Activated CD8-positive, alpha-beta memory T cell treated with anti-CD3 and anti-CD28 coated beads for 36 hours (primary cell): ENCODE results near the gene TECR. TPM values are rescaled to one million over a fixed set of nuclear protein-coding genes. Genes with fewer than 3 reads are reported as not detected.

Experiments used
- CTCF ChIA-PET: fragments of 350-600 bp; sonication (Branson Sonifier 250); formaldehyde crosslinking; loops from one replicate; lab custom pipeline; 2021; ENCODE audit warnings: antibody characterized with exemption; lab: Charles Lee
- POLR2A ChIA-PET: fragments of 350-600 bp; sonication (Branson Sonifier 250); formaldehyde crosslinking; loops from one replicate; lab custom pipeline; 2021; ENCODE audit warnings: antibody characterized with exemption; lab: Charles Lee
- total RNA-seq, 2 experiments: library from RNA; stranded (reverse); gene quantifications; one replicate each; pipeline ENCODE4 v1.2.3, GENCODE V29; 2021

Gene TECR
- total RNA-seq, 2 experiments from 2014 or later, result 117 to 122 TPM

DNA sequence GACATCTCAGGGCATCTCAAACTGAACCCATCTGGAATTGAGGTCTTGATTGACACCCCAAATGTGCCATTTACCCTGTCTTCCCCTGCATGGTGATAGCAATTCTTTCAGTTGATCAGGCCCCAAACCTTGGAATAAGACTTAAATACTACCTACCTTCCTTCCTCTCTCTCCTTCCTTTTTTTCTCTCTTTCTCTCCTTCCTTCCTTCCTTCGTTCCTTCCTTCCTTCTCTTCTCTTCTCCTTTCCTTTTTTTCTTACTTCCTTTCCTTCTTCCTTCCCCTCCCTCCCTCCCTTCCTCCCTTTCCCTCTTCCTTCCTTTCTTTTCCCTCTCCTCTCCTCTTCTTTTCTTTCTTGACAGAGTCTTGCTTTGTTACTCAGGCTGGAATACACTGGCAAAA is 26.1 kb upstream of the TECR start:
- ChIA-PET POLR2A (interaction anchor here (0.9 kb wide), 1 partner anchor 8 kb away, joined by 3 read pairs; no protein-coding TSS in a partner anchor), CTCF (interaction anchor here (0.6 to 5.5 kb wide), 5 partner anchors 14 to 1831 kb away, joined by 3 to 45 read pairs (median 5); partner anchors contain the start of gene DNAJB1)

- ChIA-PET POLR2A (interaction anchor here (1.4 kb wide), 1 partner anchor 9 kb away, joined by 7 read pairs; the partner anchor contains the start of gene GIPC1), CTCF (interaction anchor here (1.2 to 5.5 kb wide), 6 partner anchors 8 to 386 kb away, joined by 3 to 45 read pairs (median 16); partner anchors contain the start of genes DNAJB1, GIPC1 and PRKACA)
These were observed 24.8 kb upstream of the TECR start for GRCh38 chr19:14504575-14504974.

GRCh38 chr19:14505488-14506239 is 23.7 kb upstream of the TECR start:
- ChIA-PET POLR2A (interaction anchor here (1.4 kb wide), 1 partner anchor 10 kb away, joined by 7 read pairs; the partner anchor contains the start of gene GIPC1), CTCF (interaction anchor here (0.6 to 5.5 kb wide), 11 partner anchors 9 to 696 kb away, joined by 3 to 45 read pairs (median 5); partner anchors contain the start of genes DNAJB1, GIPC1 and PRKACA)

GRCh38 chr19:14507704-14508542 is 21.5 kb upstream of the TECR start:
- CTCF ChIA-PET, result interaction anchor here (0.6 to 5.5 kb wide), 3 partner anchors 9 to 384 kb away, joined by 4 to 45 read pairs (median 41); partner anchors contain the start of gene DNAJB1
- POLR2A ChIA-PET, result interaction anchor here (0.7 kb wide), 2 partner anchors 12 to 30 kb away, joined by 5 read pairs; no protein-coding TSS in a partner anchor

- CTCF ChIA-PET, result interaction anchor here (0.7 to 1.6 kb wide), 4 partner anchors 13 to 351 kb away, joined by 3 to 4 read pairs (median 4); no protein-coding TSS in a partner anchor
- POLR2A ChIA-PET, result interaction anchor here (0.6 kb wide), 1 partner anchor 9 kb away, joined by 3 read pairs; no protein-coding TSS in a partner anchor
These were observed 18.8 kb upstream of the TECR start for GRCh38 chr19:14510311-14511228.

DNA sequence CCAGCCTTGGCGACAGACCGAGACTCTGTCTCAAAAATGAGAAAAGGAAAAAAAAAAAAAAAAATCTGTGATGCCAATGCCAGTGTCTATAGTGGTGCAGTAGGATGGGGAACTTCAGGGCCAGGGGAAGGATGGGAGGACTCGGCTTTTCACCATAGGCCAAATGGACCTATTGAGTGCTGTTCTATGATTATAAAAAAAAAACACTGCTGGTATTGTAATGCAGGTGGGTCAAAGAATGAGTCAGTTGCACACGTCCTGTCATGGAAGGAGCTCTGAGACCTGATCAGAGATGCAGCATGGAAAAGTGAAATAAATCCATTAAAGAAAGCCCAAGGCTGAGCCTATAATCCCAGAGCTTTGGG is 18.2 kb upstream of the TECR start:
- POLR2A ChIA-PET, result no interaction called here
- CTCF ChIA-PET, result interaction anchor here (1.8 kb wide), 1 partner anchor 13 kb away, joined by 6 read pairs; no protein-coding TSS in a partner anchor

DNA sequence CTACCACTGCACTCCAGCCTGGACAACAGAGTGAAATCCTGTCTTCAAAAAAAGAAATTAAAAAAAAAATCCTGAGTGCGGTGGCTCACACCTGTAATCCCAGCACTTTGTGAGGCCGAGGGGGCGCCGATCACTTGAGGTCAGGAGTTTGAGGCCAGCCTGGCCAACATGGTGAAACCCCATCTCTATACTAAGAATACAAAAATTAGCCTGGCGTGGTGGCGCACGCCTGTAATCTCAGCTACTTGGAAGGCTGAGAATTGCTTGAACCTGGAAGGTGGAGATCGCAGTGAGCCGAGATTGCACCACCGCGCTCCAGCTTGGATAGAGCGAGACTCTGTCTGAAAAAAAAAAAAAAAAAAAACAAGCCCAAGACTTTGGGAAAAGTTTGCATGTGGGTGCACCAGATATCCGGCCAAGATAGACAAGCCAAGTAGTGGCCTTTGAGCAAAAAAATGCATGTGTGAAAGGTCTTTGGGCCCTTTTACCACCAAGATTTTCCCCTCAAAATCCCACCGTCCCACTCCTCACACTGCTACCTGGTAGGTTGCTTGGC is 16.9 kb upstream of the TECR start:
- ChIA-PET CTCF (interaction anchor here (0.6 to 1.8 kb wide), 4 partner anchors 14 to 228 kb away, joined by 3 to 6 read pairs (median 4); no protein-coding TSS in a partner anchor), POLR2A (interaction anchor here (0.7 kb wide), 1 partner anchor 17 kb away, joined by 6 read pairs; no protein-coding TSS in a partner anchor)

DNA sequence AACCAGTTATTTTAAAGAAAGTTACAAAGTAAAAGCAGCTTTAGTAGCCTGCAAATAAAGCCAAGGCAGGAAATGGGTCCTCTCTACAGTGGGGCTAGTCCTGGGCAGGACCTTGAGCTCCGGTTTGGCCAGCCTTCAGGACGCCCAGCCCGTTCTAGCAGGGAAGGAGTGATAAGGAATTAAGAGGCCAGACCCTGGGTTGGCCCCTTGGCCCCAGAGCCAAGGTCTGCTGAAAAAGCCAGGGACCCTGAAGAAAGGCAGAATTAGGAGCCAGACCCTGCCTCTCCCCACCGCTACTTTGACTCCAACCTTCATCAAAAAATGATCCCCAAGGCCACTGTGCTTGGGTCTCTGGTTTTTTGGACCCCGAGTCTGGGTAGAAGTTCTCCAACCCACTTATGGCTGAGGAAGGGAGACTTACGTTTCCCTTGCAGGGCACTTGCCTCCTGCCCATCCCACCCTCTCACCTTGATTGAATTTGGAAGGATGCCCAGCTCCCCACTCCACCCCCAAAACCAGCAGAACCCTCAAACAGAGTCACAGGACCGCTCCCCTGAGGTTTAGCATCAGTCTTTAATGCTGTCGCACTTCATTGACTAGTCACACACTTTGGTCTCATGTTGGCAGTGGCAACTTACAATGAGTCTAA is 15.1 kb upstream of the TECR start:
- ChIA-PET CTCF (interaction anchor here (1.0 to 7.1 kb wide), 3 partner anchors 8 to 42 kb away, joined by 3 to 45 read pairs (median 4); no protein-coding TSS in a partner anchor), POLR2A (no interaction called here)

- POLR2A ChIA-PET, result no interaction called here
These were observed 13.8 kb upstream of the TECR start for GRCh38 chr19:14515501-14516047.

DNA sequence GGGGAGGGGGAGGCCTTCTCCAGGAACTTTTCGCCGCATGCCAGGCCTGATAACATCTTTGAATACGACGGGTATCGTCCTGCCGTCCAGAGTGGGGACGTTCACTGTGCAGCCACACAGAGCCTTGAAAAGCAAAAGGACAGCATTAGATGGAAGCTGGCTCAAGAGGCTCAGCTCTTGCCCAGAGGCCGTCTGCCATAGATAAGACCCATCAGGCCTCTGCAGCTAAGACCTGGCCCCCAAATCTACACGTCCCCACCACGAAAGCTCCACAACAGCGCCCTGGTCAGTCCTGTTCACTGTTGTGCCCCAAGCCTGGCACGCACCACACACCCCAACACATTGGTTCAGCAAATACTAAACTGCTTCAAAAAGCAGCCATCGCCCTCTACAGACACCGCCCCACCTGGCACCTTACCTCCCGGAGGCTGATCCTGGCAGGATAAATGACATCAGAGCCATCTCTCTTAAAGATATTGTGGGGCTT is 13.3 kb upstream of the TECR start:
- ChIA-PET CTCF (interaction anchor here (0.5 to 7.1 kb wide), 3 partner anchors 10 to 755 kb away, joined by 5 to 45 read pairs (median 7); no protein-coding TSS in a partner anchor), POLR2A (interaction anchor here (1.9 kb wide), 1 partner anchor 19 kb away, joined by 15 read pairs; the partner anchor contains the start of gene GIPC1)

More at GRCh38 chr19:14515501-14516047, 13.8 kb upstream of the TECR start:
- CTCF ChIA-PET, result interaction anchor here (2.3 to 7.1 kb wide), 2 partner anchors 9 to 44 kb away, joined by 7 to 45 read pairs; no protein-coding TSS in a partner anchor

DNA sequence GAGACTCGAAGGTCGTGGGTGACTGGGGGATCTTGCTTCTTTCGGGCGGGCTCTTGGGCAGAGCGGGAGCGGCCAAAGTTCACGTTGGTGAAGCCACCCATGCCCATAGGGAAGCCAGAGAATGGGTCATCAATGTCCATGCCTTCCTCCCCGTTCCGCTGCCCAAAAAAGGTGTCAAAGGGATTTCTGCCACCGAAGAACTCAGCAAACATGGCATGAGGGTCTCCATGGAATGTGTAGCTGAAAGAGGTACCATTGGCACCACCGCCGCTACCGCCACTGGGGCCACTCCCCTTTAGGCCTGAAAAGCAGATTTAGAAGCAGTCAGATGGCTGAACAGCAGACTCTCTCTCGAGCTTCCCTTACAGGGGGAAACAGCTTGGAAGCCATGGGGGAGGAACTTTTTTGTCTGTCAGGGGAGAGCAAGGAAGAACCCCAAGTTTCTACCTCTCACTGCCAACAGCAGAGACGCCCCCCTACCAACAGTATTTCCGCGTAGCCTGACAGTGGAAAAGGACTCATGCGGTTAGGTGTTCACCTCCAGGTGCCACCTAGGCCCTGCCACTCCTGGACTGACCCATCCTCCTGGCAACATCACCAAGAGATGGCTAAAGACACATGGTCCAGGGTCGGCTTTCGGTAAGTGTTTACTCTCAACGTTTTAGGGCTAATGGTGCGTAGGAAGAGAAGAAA is 12.5 kb upstream of the TECR start:
- POLR2A ChIA-PET, result interaction anchor here (0.7 to 1.9 kb wide), 3 partner anchors 10 to 680 kb away, joined by 5 to 15 read pairs (median 5); partner anchors contain the start of gene GIPC1
- CTCF ChIA-PET, result interaction anchor here (0.5 to 7.1 kb wide), 4 partner anchors 11 to 756 kb away, joined by 3 to 45 read pairs (median 6); no protein-coding TSS in a partner anchor

DNA sequence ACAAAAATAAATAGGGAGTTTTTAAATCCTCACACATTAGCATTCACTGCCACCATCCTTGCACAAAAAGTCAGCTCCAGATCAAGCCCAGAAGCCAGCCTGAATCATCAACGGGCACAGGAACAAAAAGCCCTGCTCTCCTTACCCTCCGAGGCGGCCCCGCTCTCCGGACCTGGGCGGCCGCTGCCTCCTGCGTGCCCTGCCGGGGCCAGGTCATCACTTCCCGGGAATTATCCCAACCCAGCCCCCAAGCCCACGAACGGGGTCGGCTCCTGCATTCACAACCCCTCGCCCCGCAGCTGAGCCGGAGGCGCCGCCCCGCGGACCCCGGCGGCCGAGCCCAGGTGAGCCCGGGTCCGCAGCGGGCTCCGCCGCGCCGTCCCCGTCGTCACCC is 12.0 kb upstream of the TECR start:
- CTCF ChIA-PET, result interaction anchor here (0.7 to 7.1 kb wide), 3 partner anchors 11 to 68 kb away, joined by 3 to 45 read pairs (median 7); no protein-coding TSS in a partner anchor
- POLR2A ChIA-PET, result interaction anchor here (0.7 to 1.9 kb wide), 5 partner anchors 11 to 680 kb away, joined by 3 to 15 read pairs (median 5); partner anchors contain the start of gene GIPC1

- ChIA-PET POLR2A (interaction anchor here (0.5 to 1.9 kb wide), 10 partner anchors 10 to 681 kb away, joined by 3 to 15 read pairs (median 4); partner anchors contain the start of genes GIPC1 and TECR), CTCF (interaction anchor here (0.6 to 7.1 kb wide), 3 partner anchors 12 to 382 kb away, joined by 3 to 45 read pairs (median 7); no protein-coding TSS in a partner anchor)
These were observed 11.4 kb upstream of the TECR start, which contains the start of gene DNAJB1 for GRCh38 chr19:14517840-14518505. Gene DNAJB1 (minus strand): TSS chr19:14518397. CDS start chr19:14518349, 48 bp downstream.

DNA sequence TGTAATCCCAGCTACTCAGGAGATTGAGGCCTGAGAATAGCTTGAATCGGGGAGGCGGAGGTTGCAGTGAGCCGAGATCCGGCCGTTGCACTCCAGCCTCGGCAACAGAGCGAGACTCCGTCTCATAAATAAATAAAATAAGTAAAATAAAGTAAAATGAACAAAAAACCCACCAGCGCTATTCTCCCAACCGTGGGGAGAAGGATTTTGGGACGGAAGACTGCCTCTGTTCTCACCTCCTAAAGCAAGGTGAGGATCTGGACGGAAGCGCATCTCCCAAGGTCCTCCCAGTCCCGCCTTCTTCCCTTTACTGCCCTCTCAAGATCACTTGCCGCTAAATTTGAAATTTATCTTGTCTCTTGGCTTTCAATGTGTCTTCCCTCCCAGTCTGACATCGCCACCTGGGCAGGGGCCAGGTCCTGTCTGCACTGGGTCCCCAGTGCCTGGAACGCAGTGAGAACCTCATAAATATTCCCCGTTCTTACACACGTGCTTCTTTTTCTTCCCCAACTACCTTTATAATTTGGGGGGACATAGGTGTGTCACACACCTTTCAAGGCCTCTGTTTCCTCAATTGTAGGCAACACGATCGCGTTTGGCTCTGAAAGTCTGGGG is 10.0 kb upstream of the TECR start:
- ChIA-PET CTCF (interaction anchor here (0.6 to 7.1 kb wide), 2 partner anchors 13 to 15 kb away, joined by 5 to 45 read pairs; no protein-coding TSS in a partner anchor), POLR2A (interaction anchor here (0.6 kb wide), 1 partner anchor 23 kb away, joined by 4 read pairs; no protein-coding TSS in a partner anchor)
